Adrenal gland (tissue), 5 donors: Measurements from ENCODE around the gene MAGI1.

Experiments
- POLR2A ChIP-seq, 2 donors: fragments of 450-650 bp; IDR thresholded peaks; one replicate each; pipeline ENCODE4 v1.6.1; 2017; ENCODE audit warnings: antibody characterized with exemption in 2 of 2, mild to moderate bottlenecking in 2 of 2, moderate library complexity in 1 of 2
- TF ChIP-seq, protein P1 (sequence below), 6 experiments: fragments of 450-650 bp in 4 of 6; fragments of 200-600 bp in 2 of 6; sonication (generic) in 1 of 6; IDR thresholded peaks; 1 replicate in 5 of 6; 2 replicates in 1 of 6; pipeline versions ENCODE4 v1.5.1 to v1.8.0; 2016 to 2021; ENCODE audit warnings: antibody characterized with exemption in 6 of 6, mild to moderate bottlenecking in 2 of 6, moderate library complexity in 1 of 6
- donor health status: DM: no; HTN: no; CAD: no.

GRCh38 chr3:65438096-65438495 is 600.6 kb downstream of the MAGI1 start:
- TF ChIP-seq, protein P1, sequence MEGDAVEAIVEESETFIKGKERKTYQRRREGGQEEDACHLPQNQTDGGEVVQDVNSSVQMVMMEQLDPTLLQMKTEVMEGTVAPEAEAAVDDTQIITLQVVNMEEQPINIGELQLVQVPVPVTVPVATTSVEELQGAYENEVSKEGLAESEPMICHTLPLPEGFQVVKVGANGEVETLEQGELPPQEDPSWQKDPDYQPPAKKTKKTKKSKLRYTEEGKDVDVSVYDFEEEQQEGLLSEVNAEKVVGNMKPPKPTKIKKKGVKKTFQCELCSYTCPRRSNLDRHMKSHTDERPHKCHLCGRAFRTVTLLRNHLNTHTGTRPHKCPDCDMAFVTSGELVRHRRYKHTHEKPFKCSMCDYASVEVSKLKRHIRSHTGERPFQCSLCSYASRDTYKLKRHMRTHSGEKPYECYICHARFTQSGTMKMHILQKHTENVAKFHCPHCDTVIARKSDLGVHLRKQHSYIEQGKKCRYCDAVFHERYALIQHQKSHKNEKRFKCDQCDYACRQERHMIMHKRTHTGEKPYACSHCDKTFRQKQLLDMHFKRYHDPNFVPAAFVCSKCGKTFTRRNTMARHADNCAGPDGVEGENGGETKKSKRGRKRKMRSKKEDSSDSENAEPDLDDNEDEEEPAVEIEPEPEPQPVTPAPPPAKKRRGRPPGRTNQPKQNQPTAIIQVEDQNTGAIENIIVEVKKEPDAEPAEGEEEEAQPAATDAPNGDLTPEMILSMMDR (IDR thresholded peaks at IDR 0.05) = no peak
- no peak for TF ChIP-seq POLR2A (IDR thresholded peaks at IDR 0.05)
